Stimulated activated CD4-positive, alpha-beta T cell treated with anti-CD3 and anti-CD28 coated beads, Interleukin-15, amount 100 ng/mL, for 24 hours (primary cell): ENCODE data around the gene ZACN.

Experiments
- DNase-seq: peaks from one replicate; pipeline ENCODE4 v3.0.0-alpha.2; 2020

ZACN gene

GRCh38 chr17:76082326-76083251 is 3.6 kb downstream of the ZACN start:
- DNase-seq: no peak

- no peak for DNase-seq
Measured at GRCh38 chr17:76083536-76084182, 4.7 kb downstream of the ZACN start.

GRCh38 chr17:76085066-76085730 is 6.2 kb downstream of the ZACN start:
- DNase-seq: no peak

GRCh38 chr17:76085731-76086366 is 6.9 kb downstream of the ZACN start:
- DNase-seq: no peak

GRCh38 chr17:76086384-76086783 is 7.4 kb downstream of the ZACN start:
- no peak for DNase-seq

GRCh38 chr17:76087531-76087930 is 8.5 kb downstream of the ZACN start:
- no peak for DNase-seq

GRCh38 chr17:76088041-76088867 is 9.3 kb downstream of the ZACN start:
- no peak for DNase-seq

GRCh38 chr17:76088868-76089576 is 10.0 kb downstream of the ZACN start:
- DNase-seq: no peak

GRCh38 chr17:76089680-76090516 is 10.9 kb downstream of the ZACN start:
- DNase-seq: no peak

GRCh38 chr17:76090517-76091129 is 11.6 kb downstream of the ZACN start:
- no peak for DNase-seq

GRCh38 chr17:76091526-76092286 is 12.7 kb downstream of the ZACN start:
- no peak for DNase-seq

- DNase-seq: no peak
Measured at GRCh38 chr17:76092526-76093413, 13.8 kb downstream of the ZACN start.

GRCh38 chr17:76094046-76094445 is 15.1 kb downstream of the ZACN start:
- DNase-seq: no peak

GRCh38 chr17:76095943-76096342 is 17.0 kb downstream of the ZACN start:
- no peak for DNase-seq

GRCh38 chr17:76097716-76098295 is 18.8 kb downstream of the ZACN start:
- no peak for DNase-seq

GRCh38 chr17:76102944-76103273 is 23.9 kb downstream of the ZACN start:
- DNase-seq: no peak

- DNase-seq: peak; percentile 93
Measured at GRCh38 chr17:76103274-76104139, 24.5 kb downstream of the ZACN start, which contains the start of gene EXOC7. Gene EXOC7 (minus strand): TSS chr17:76103787. CDS start chr17:76103692, 95 bp downstream.
